Fibroblast of pulmonary artery (primary cell): ENCODE measurements around the gene EML6.

Source experiments
- DNase-seq: peaks from one replicate; pipeline ENCODE4 v3.0.0-alpha.2; 2010; ENCODE audit warnings: low read depth
- H3K4me3 ChIP-seq: replicated peaks from 2 replicates; pipeline ENCODE4 v1.5.1; 2011; ENCODE audit warnings: low read depth, mild to moderate bottlenecking, control low read depth, low read length, moderate library complexity
- CTCF ChIP-seq: IDR thresholded peaks from 2 replicates; pipeline ENCODE4 v1.5.1; 2011; ENCODE audit warnings: mild to moderate bottlenecking, control low read depth, low read length, inconsistent platforms; ENCODE audit errors: missing control alignments

The EML6 gene

GRCh38 chr2:54936766-54937165 lies 213.3 kb downstream of the EML6 start:
- TF ChIP-seq CTCF, result no peak
- no peak overlapping the region for H3K4me3 ChIP-seq
- no peak for DNase-seq

GRCh38 chr2:54939446-54940118 lies 216.1 kb downstream of the EML6 start:
- no peak for TF ChIP-seq CTCF
- no peak overlapping the region for H3K4me3 ChIP-seq
- no peak for DNase-seq

- no peak for TF ChIP-seq CTCF
- no peak for DNase-seq
- H3K4me3 ChIP-seq, result no peak overlapping the region
These were observed 217.3 kb downstream of the EML6 start for GRCh38 chr2:54940723-54941122.

- TF ChIP-seq CTCF, result no peak
- DNase-seq, result no peak
- no peak overlapping the region for H3K4me3 ChIP-seq
These were observed 218.0 kb downstream of the EML6 start for GRCh38 chr2:54941248-54941984.

GRCh38 chr2:54942373-54942772 lies 218.9 kb downstream of the EML6 start:
- no peak for DNase-seq
- H3K4me3 ChIP-seq, result no peak overlapping the region
- no peak for TF ChIP-seq CTCF

- no peak for DNase-seq
- H3K4me3 ChIP-seq, result no peak overlapping the region
- no peak for TF ChIP-seq CTCF
These were observed 221.4 kb downstream of the EML6 start for GRCh38 chr2:54944724-54945326.
